ENCODE measurements around the gene PIP5KL1. TPM values are rescaled to one million over a fixed set of nuclear protein-coding genes. Genes with fewer than 3 reads are reported as not detected.

Gene PIP5KL1
- total RNA-seq, 1 experiment from 2014 or later: 16.8 TPM

GRCh38 chr9:127876026-127876763 lies 54.4 kb downstream of the PIP5KL1 start:
- no peak for ATAC-seq
- POLR2A ChIA-PET: no interaction called here
- Mint-ChIP-seq H3K9me3 (no peaks in the 10 kb centered on the region), H3K4me1 (peaks cover 8% of the 10 kb centered on the region), H3K27ac (no peak overlapping the region), H3K4me3 (peak overlapping the region; percentile 74; the same call in 1 of the 2 replicates), H3K27me3 (ENCODE audit: low read depth) (no peaks in the 10 kb centered on the region), H3K36me3 (no peaks in the 10 kb centered on the region)
- no peak for TF ChIP-seq TEAD4 (CRISPR knock-in tag; IDR thresholded peaks at IDR 0.05)
- TF ChIP-seq NR1H2 (CRISPR knock-in tag; IDR thresholded peaks at IDR 0.05): no peak
- TF ChIP-seq, protein P1, sequence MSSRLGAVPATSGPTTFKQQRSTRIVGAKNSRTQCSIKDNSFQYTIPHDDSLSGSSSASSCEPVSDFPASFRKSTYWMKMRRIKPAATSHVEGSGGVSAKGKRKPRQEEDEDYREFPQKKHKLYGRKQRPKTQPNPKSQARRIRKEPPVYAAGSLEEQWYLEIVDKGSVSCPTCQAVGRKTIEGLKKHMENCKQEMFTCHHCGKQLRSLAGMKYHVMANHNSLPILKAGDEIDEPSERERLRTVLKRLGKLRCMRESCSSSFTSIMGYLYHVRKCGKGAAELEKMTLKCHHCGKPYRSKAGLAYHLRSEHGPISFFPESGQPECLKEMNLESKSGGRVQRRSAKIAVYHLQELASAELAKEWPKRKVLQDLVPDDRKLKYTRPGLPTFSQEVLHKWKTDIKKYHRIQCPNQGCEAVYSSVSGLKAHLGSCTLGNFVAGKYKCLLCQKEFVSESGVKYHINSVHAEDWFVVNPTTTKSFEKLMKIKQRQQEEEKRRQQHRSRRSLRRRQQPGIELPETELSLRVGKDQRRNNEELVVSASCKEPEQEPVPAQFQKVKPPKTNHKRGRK (CRISPR knock-in tag; IDR thresholded peaks at IDR 0.05; ENCODE audit: borderline replicate concordance): no peak
- no peak for TF ChIP-seq SMAD3 (CRISPR knock-in tag; IDR thresholded peaks at IDR 0.05; ENCODE audit: borderline replicate concordance)
- no peak for TF ChIP-seq FOXP1 (CRISPR knock-in tag; IDR thresholded peaks at IDR 0.05; ENCODE audit: borderline replicate concordance)
- TF ChIP-seq PRRX2 (CRISPR knock-in tag; IDR thresholded peaks at IDR 0.05): no peak
- no peak for TF ChIP-seq ZBTB21 (CRISPR knock-in tag; IDR thresholded peaks at IDR 0.05; ENCODE audit: borderline replicate concordance)
- TF ChIP-seq PREB (CRISPR knock-in tag; IDR thresholded peaks at IDR 0.05; ENCODE audit: borderline replicate concordance): no peak
- no peak for TF ChIP-seq TP53 (CRISPR knock-in tag; IDR thresholded peaks at IDR 0.05)
- TF ChIP-seq, protein P2, sequence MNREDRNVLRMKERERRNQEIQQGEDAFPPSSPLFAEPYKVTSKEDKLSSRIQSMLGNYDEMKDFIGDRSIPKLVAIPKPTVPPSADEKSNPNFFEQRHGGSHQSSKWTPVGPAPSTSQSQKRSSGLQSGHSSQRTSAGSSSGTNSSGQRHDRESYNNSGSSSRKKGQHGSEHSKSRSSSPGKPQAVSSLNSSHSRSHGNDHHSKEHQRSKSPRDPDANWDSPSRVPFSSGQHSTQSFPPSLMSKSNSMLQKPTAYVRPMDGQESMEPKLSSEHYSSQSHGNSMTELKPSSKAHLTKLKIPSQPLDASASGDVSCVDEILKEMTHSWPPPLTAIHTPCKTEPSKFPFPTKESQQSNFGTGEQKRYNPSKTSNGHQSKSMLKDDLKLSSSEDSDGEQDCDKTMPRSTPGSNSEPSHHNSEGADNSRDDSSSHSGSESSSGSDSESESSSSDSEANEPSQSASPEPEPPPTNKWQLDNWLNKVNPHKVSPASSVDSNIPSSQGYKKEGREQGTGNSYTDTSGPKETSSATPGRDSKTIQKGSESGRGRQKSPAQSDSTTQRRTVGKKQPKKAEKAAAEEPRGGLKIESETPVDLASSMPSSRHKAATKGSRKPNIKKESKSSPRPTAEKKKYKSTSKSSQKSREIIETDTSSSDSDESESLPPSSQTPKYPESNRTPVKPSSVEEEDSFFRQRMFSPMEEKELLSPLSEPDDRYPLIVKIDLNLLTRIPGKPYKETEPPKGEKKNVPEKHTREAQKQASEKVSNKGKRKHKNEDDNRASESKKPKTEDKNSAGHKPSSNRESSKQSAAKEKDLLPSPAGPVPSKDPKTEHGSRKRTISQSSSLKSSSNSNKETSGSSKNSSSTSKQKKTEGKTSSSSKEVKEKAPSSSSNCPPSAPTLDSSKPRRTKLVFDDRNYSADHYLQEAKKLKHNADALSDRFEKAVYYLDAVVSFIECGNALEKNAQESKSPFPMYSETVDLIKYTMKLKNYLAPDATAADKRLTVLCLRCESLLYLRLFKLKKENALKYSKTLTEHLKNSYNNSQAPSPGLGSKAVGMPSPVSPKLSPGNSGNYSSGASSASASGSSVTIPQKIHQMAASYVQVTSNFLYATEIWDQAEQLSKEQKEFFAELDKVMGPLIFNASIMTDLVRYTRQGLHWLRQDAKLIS (CRISPR knock-in tag; IDR thresholded peaks at IDR 0.05; ENCODE audit: borderline replicate concordance): no peak
- no peak for TF ChIP-seq ATF6 (CRISPR knock-in tag; IDR thresholded peaks at IDR 0.05)
- CTCF ChIA-PET: interaction anchor here (0.5 to 3.0 kb wide), 6 partner anchors 7 to 141 kb away, joined by 3 to 17 read pairs (median 4); partner anchors contain the start of gene TOR2A
- no peak for DNase-seq (ENCODE audit: low spot score)

DNA sequence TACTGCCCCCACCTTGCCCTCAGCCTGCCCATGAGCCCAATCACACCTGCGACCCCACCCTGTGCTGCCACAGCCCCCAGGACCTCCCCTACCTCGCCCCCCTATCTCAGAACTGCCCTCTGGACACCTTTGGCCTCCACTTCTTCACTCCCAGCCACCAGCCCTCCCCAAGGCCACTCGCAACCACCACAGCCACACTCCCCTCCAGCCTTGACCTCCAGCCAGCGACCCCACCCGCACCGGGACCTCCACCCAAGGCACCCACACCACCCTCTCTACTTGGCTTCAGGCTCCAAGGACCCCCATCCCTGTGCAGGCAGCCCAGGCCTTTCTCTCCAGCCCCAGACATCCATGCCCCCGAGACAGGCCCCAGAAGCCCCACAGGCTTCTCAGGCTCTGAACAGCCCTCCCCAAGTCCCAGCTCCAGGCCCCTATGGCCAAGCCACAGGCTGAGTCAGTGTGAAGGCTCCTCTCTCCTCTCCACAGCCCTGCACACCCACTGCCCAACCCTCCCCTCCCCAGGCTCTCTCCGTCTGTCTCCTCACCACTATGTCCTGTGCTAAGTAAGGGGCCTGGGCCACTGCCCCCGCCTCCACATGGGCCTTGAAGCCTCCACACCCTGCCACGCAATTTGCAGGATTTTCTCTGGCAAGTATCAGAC lies 55.1 kb downstream of the PIP5KL1 start:
- Mint-ChIP-seq H3K9me3 (no peaks in the 10 kb centered on the region), H3K36me3 (no peaks in the 10 kb centered on the region), H3K27ac (no peak overlapping the region), H3K4me3 (no peak overlapping the region), H3K27me3 (ENCODE audit: low read depth) (no peaks in the 10 kb centered on the region), H3K4me1 (peaks cover 8% of the 10 kb centered on the region)
- ChIA-PET CTCF (interaction anchor here (0.5 to 3.0 kb wide), 4 partner anchors 25 to 66 kb away, joined by 3 to 11 read pairs (median 4); no protein-coding TSS in a partner anchor), POLR2A (no interaction called here)
- ATAC-seq (no peak), DNase-seq (ENCODE audit: low spot score) (no peak)
- TF ChIP-seq, protein P3, sequence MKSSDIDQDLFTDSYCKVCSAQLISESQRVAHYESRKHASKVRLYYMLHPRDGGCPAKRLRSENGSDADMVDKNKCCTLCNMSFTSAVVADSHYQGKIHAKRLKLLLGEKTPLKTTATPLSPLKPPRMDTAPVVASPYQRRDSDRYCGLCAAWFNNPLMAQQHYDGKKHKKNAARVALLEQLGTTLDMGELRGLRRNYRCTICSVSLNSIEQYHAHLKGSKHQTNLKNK (CRISPR knock-in tag; IDR thresholded peaks at IDR 0.05): no peak
- TF ChIP-seq TP53 (CRISPR knock-in tag; IDR thresholded peaks at IDR 0.05) (no peak), GRHL2 (CRISPR knock-in tag; IDR thresholded peaks at IDR 0.05; ENCODE audit: insufficient replicate concordance, severe bottlenecking) (no peak), FOXJ3 (CRISPR knock-in tag; IDR thresholded peaks at IDR 0.05; ENCODE audit: borderline replicate concordance) (no peak), ZNF671 (CRISPR knock-in tag; IDR thresholded peaks at IDR 0.05) (no peak), GABPB1 (CRISPR knock-in tag; IDR thresholded peaks at IDR 0.05) (no peak), CBFB (CRISPR knock-in tag; IDR thresholded peaks at IDR 0.05; ENCODE audit: low read depth) (no peak), HMGA2 (CRISPR knock-in tag; IDR thresholded peaks at IDR 0.05) (no peak), NFE2L1 (CRISPR knock-in tag; IDR thresholded peaks at IDR 0.05) (no peak), KAT7 (CRISPR knock-in tag; IDR thresholded peaks at IDR 0.05; ENCODE audit: borderline replicate concordance) (no peak), PRRX2 (CRISPR knock-in tag; IDR thresholded peaks at IDR 0.05) (no peak), ZNF281 (CRISPR knock-in tag; IDR thresholded peaks at IDR 0.05) (no peak), SOX15 (CRISPR knock-in tag; IDR thresholded peaks at IDR 0.05) (no peak)
